B cell (primary cell): Measurements from ENCODE around the gene GATAD2B. TPM values are rescaled to one million over a fixed set of nuclear protein-coding genes. Genes with fewer than 3 reads are reported as not detected.

Source experiments
- ATAC-seq: fragments of 200-7000 bp; cut with Tn5 transposase; one replicate; pipeline ENCODE4 v1.10.0; 2021; ENCODE audit warnings: low read depth, mild to moderate bottlenecking, moderate number of reproducible peaks, moderate library complexity
- CTCF ChIA-PET: fragments of 350-600 bp; sonication (Branson Sonifier 250); formaldehyde crosslinking; loops from one replicate; lab custom pipeline; 2021; ENCODE audit warnings: antibody characterized with exemption, inconsistent platforms; lab: Charles Lee
- POLR2A ChIA-PET: fragments of 350-600 bp; sonication (Branson Sonifier 250); formaldehyde crosslinking; loops from one replicate; lab custom pipeline; 2021; ENCODE audit warnings: antibody characterized with exemption; lab: Charles Lee
- DNase-seq: peaks from one replicate; pipeline ENCODE4 v3.0.0; 2013
- H2AFZ ChIP-seq: 2 replicates; pipeline ENCODE4 v1.6.1; 2012; ENCODE audit warnings: mild to moderate bottlenecking, low read depth, low read length; ENCODE audit not compliant: insufficient read depth, poor library complexity, severe bottlenecking
- H3K27ac ChIP-seq, 2 donors: 1 replicate in 1 of 2; 2 replicates in 1 of 2; pipeline ENCODE4 v1.5.1; 2012 to 2013; ENCODE audit warnings: low read length in 2 of 2, mild to moderate bottlenecking in 2 of 2, moderate library complexity in 1 of 2
- H3K27me3 ChIP-seq, 4 experiments: fragments of 200-600 bp in 1 of 4; sonication (generic) in 1 of 4; replicated peaks in 1 of 4; 1 replicate in 2 of 4; 2 replicates in 2 of 4; pipeline versions ENCODE4 v1.6.1 to v1.7.0; 2013 to 2016; ENCODE audit warnings: low read length in 3 of 4, mild to moderate bottlenecking in 2 of 4, mixed read lengths in 1 of 4, moderate library complexity in 1 of 4; ENCODE audit not compliant: insufficient read depth in 4 of 4, control insufficient read depth in 3 of 4; ENCODE audit errors: control extremely low read depth in 1 of 4
- H3K36me3 ChIP-seq, 2 experiments: replicated peaks in 1 of 2; 1 replicate in 1 of 2; 2 replicates in 1 of 2; pipeline versions ENCODE4 v1.6.1 to v1.7.1; 2013; ENCODE audit warnings: low read length in 1 of 2; ENCODE audit not compliant: insufficient read depth in 2 of 2, control insufficient read depth in 1 of 2; ENCODE audit errors: control extremely low read depth in 1 of 2, extremely low read depth in 1 of 2
- H3K4me1 ChIP-seq, 2 donors: fragments of 200-600 bp in 1 of 2; sonication (generic) in 1 of 2; 1 replicate in 1 of 2; 2 replicates in 1 of 2; pipeline versions ENCODE4 v1.5.1 to v1.6.1; 2013 to 2017; ENCODE audit warnings: low read length in 2 of 2; ENCODE audit not compliant: control insufficient read depth in 2 of 2, insufficient read depth in 2 of 2
- H3K4me2 ChIP-seq: replicated peaks from 2 replicates; pipeline ENCODE3; 2012; ENCODE audit warnings: mild to moderate bottlenecking, low read depth, low read length; ENCODE audit not compliant: poor library complexity, severe bottlenecking
- H3K4me3 ChIP-seq, 5 experiments: fragments of 200-600 bp in 1 of 5; sonication (generic) in 1 of 5; 1 replicate in 3 of 5; 2 replicates in 2 of 5; pipeline versions ENCODE4 v1.5.1 to v1.7.0; 2011 to 2016; ENCODE audit warnings: low read length in 4 of 5, mild to moderate bottlenecking in 4 of 5, low read depth in 2 of 5, control low read depth in 1 of 5, moderate library complexity in 1 of 5; ENCODE audit not compliant: insufficient read depth in 1 of 5; ENCODE audit errors: control extremely low read depth in 1 of 5, extremely low read depth in 1 of 5
- H3K79me2 ChIP-seq: fragments of 200-600 bp; sonication (generic); one replicate; pipeline ENCODE4 v1.6.0; 2016; ENCODE audit warnings: low read length; ENCODE audit not compliant: control insufficient read depth, insufficient read depth
- H3K9ac ChIP-seq: fragments of 200-600 bp; sonication (generic); 2 replicates; pipeline ENCODE4 v1.6.1; 2017; ENCODE audit warnings: mild to moderate bottlenecking, low read length, moderate library complexity
- H3K9me3 ChIP-seq, 3 donors: one replicate each; pipeline versions ENCODE4 v1.6.1 to v1.7.1; 2013; ENCODE audit warnings: low read length in 2 of 3; ENCODE audit not compliant: control insufficient read depth in 2 of 3, insufficient read depth in 1 of 3; ENCODE audit errors: control extremely low read depth in 1 of 3
- H4K20me1 ChIP-seq: 2 replicates; pipeline ENCODE4 v1.6.0; 2012; ENCODE audit warnings: mild to moderate bottlenecking, low read length; ENCODE audit not compliant: insufficient read depth, control insufficient read depth, poor library complexity, severe bottlenecking
- H3K27ac Mint-ChIP-seq: one replicate; pipeline ENCODE4 v1.8.0; 2021; ENCODE audit warnings: mixed read lengths
- H3K27me3 Mint-ChIP-seq: one replicate; pipeline ENCODE4 v1.8.0; 2021; ENCODE audit warnings: mixed read lengths
- H3K4me1 Mint-ChIP-seq: one replicate; pipeline ENCODE4 v1.8.0; 2021; ENCODE audit warnings: mixed read lengths
- H3K4me3 Mint-ChIP-seq: one replicate; pipeline ENCODE4 v1.8.0; 2021; ENCODE audit warnings: mixed read lengths
- H3K9me3 Mint-ChIP-seq: one replicate; pipeline ENCODE4 v1.8.0; 2022; ENCODE audit warnings: mixed read lengths; ENCODE audit not compliant: insufficient read depth
- EZH2 ChIP-seq: IDR thresholded peaks from 2 replicates; pipeline ENCODE4 v1.6.1; 2012; ENCODE audit warnings: borderline replicate concordance, low read depth, mild to moderate bottlenecking, moderate library complexity, low read length; ENCODE audit not compliant: insufficient read depth, poor library complexity, severe bottlenecking
- WGBS: methylation state at CpG from one replicate; pipeline ENCODE4 v1.1.5; 2013; ENCODE audit warnings: missing lambda C conversion rate; ENCODE audit not compliant: insufficient coverage; 5-methylcytosine and 5-hydroxymethylcytosine counted together
- intact Hi-C: fragments of 100-400 bp; cut with micrococcal nuclease; formaldehyde crosslinking; loops from one replicate; pipeline ENCODE4 v1.10.0; 2022
- polyA plus RNA-seq: library from polyadenylated mRNA; depleted of rRNA; stranded (reverse); fragments of >200 nt; gene quantifications from 2 replicates; pipeline ENCODE4 v1.2.3, GENCODE V29; 2012
- total RNA-seq, 2 donors: library from RNA; stranded (reverse); fragments of 120-200 nt in 1 of 2; gene quantifications; 1 replicate in 1 of 2; 2 replicates in 1 of 2; pipeline versions ENCODE4 v1.2.3 to v1.2.4, GENCODE V29; 2013 to 2022
- TF ChIP-seq, protein P1 (sequence below): fragments of 200-600 bp; IDR thresholded peaks from one replicate; pipeline ENCODE4 v1.8.0; 2022; ENCODE audit warnings: antibody characterized with exemption, mild to moderate bottlenecking

GATAD2B gene
- total and polyA plus RNA-seq, 2 donors (not counting 1 experiment from before 2014, with no cell fraction given), result 16.7 to 105 TPM

DNA sequence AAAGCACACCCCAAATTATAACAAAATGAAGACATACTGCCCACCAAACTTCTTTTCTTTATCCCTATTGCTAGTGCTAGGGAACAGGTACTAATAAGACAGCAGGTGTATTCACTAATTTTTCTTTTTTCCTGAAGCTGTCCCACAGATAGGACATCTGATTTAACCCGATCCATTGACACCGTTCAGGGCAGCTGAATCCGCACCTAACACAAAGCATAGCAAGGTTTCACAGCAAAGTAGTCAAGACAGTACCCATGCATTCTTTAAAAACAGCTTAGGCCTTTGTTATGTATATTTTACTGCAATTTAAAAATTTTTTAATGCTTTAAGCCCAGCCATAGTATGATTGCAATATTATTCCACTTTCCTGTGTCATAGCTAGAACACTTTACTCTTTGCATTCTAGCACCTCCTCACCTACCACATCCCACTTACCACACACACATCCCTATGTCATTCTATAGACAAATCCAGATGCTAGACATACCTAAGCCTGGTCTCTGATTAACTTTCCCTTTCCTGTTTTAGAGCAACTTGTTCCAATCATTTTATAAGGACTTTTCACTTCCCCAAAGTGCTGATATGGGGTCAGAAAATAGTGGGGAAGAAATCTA lies 40.4 kb downstream of the GATAD2B start:
- no peak overlapping the region for H2AFZ ChIP-seq
- Mint-ChIP-seq H3K4me1 (peaks cover 26% of the 10 kb centered on the region), H3K4me3 (no peak overlapping the region), H3K9me3 (no peaks in the 10 kb centered on the region), H3K27ac (no peak overlapping the region), H3K27me3 (no peaks in the 10 kb centered on the region)
- peaks cover 100% of the 10 kb centered on the region for H3K79me2 ChIP-seq
- peaks cover 27 to 36% of the 10 kb centered on the region in 2 donors for H3K4me1 ChIP-seq
- TF ChIP-seq, protein P1, sequence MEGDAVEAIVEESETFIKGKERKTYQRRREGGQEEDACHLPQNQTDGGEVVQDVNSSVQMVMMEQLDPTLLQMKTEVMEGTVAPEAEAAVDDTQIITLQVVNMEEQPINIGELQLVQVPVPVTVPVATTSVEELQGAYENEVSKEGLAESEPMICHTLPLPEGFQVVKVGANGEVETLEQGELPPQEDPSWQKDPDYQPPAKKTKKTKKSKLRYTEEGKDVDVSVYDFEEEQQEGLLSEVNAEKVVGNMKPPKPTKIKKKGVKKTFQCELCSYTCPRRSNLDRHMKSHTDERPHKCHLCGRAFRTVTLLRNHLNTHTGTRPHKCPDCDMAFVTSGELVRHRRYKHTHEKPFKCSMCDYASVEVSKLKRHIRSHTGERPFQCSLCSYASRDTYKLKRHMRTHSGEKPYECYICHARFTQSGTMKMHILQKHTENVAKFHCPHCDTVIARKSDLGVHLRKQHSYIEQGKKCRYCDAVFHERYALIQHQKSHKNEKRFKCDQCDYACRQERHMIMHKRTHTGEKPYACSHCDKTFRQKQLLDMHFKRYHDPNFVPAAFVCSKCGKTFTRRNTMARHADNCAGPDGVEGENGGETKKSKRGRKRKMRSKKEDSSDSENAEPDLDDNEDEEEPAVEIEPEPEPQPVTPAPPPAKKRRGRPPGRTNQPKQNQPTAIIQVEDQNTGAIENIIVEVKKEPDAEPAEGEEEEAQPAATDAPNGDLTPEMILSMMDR, result no peak
- no peak for TF ChIP-seq EZH2
- ChIA-PET CTCF (interaction anchor here (0.6 to 1.5 kb wide), 3 partner anchors 28 to 104 kb away, joined by 3 to 4 read pairs (median 4); partner anchors contain the start of gene RAB13), POLR2A (no interaction called here)
- no peak for DNase-seq
- H3K9me3 ChIP-seq, result no peaks in the 10 kb centered on the region
- H3K27ac ChIP-seq, result peak overlapping the region in 1 of 2 donors; percentile 39
- intact Hi-C loops, result loop anchor here (5.0 kb wide), 1 partner anchor 40 kb away; the partner anchor contains the start of gene GATAD2B
- no peak overlapping the region for H3K4me2 ChIP-seq
- peaks cover 1 to 17% of the 10 kb centered on the region in 2 experiments for H3K36me3 ChIP-seq
- no peaks in the 10 kb centered on the region for H3K27me3 ChIP-seq
- H3K4me3 ChIP-seq, result no peak overlapping the region
- H3K9ac ChIP-seq, result no peak overlapping the region
- no peak for ATAC-seq
- WGBS, result 100% methylated on average over 2 of the region's 3 CpGs
- peaks cover 86% of the 10 kb centered on the region for H4K20me1 ChIP-seq

DNA sequence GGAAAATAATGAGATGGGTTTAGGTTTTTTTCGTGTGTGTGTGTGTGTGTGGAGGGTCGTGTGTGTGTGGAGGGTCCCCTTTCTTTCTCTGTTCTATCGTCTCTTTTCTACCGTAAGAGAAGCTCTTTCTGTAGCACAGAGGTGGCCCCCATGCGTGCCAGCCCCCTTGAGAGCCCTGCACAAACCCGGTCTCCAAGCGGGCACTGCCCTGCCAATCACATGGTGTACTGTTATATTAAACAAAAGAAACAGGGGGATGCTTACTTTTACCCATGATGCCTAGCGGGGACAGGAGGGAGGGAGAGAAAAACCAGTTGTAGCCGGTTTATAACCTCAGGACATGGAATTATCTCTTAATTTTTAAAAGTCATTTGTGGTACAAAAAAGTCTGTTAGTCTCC lies 41.0 kb downstream of the GATAD2B start:
- Histone ChIP-seq H3K4me3 (no peak overlapping the region), H3K27me3 (no peaks in the 10 kb centered on the region), H3K36me3 (peaks cover 1 to 11% of the 10 kb centered on the region in 2 experiments), H3K4me1 (peaks cover 27 to 36% of the 10 kb centered on the region in 2 donors), H4K20me1 (peaks cover 84% of the 10 kb centered on the region), H2AFZ (no peak overlapping the region), H3K79me2 (peaks cover 100% of the 10 kb centered on the region), H3K27ac (peak overlapping the region in 1 of 2 donors; percentile 39), H3K4me2 (peak overlapping the region; percentile 41), H3K9ac (no peak overlapping the region), H3K9me3 (no peaks in the 10 kb centered on the region)
- DNase-seq, result no peak
- WGBS, result no CpG with 5 or more reads among the region's 9 CpGs
- no peak for TF ChIP-seq EZH2
- TF ChIP-seq, protein P1, result no peak
- no peak overlapping the region for H3K27ac Mint-ChIP-seq
- ChIA-PET POLR2A (no interaction called here), CTCF (interaction anchor here (0.6 to 1.2 kb wide), 4 partner anchors 16 to 309 kb away, joined by 3 read pairs; no protein-coding TSS in a partner anchor)
- no peaks in the 10 kb centered on the region for H3K27me3 Mint-ChIP-seq
- ATAC-seq, result no peak
- H3K4me1 Mint-ChIP-seq, result peaks cover 23% of the 10 kb centered on the region
- H3K4me3 Mint-ChIP-seq, result no peak overlapping the region
- intact Hi-C loops, result loop anchor here (5.0 kb wide), 1 partner anchor 41 kb away; the partner anchor contains the start of gene GATAD2B
- H3K9me3 Mint-ChIP-seq, result no peaks in the 10 kb centered on the region
